HG02870 (cell line): ENCODE data around the gene OTOP2.

Experiments
- ATAC-seq: cut with Tn5 transposase; IDR thresholded peaks from one replicate; pipeline ENCODE4 v1.9.1; 2021; ENCODE audit warnings: mild to moderate bottlenecking, moderate library complexity; ENCODE audit not compliant: unreplicated experiment

Gene OTOP2

GRCh38 chr17:74950207-74950606 is 26.1 kb downstream of the OTOP2 start:
- ATAC-seq, result no peak

GRCh38 chr17:74951065-74951464 is 27.0 kb downstream of the OTOP2 start:
- ATAC-seq, result no peak

- ATAC-seq, result no peak
Observed at GRCh38 chr17:74951680-74952421, 27.8 kb downstream of the OTOP2 start.

GRCh38 chr17:74952431-74953133 is 28.5 kb downstream of the OTOP2 start:
- ATAC-seq, result no peak

GRCh38 chr17:74953134-74953687 is 29.1 kb downstream of the OTOP2 start:
- no peak for ATAC-seq

GRCh38 chr17:74954115-74954514 is 30.0 kb downstream of the OTOP2 start:
- ATAC-seq, result no peak

- no peak for ATAC-seq
Observed at GRCh38 chr17:74954665-74955421, 30.8 kb downstream of the OTOP2 start.

- no peak for ATAC-seq
Observed at GRCh38 chr17:74956093-74956492, 32.0 kb downstream of the OTOP2 start.

- ATAC-seq, result no peak
Observed at GRCh38 chr17:74957935-74958740, 34.1 kb downstream of the OTOP2 start.

- no peak for ATAC-seq
Observed at GRCh38 chr17:74959826-74960515, 35.9 kb downstream of the OTOP2 start.

- no peak for ATAC-seq
Observed at GRCh38 chr17:74960570-74961342, 36.7 kb downstream of the OTOP2 start.

- no peak for ATAC-seq
Observed at GRCh38 chr17:74961657-74962350, 37.7 kb downstream of the OTOP2 start.

- ATAC-seq, result no peak
Observed at GRCh38 chr17:74962622-74963394, 38.7 kb downstream of the OTOP2 start.

GRCh38 chr17:74963656-74964055 is 39.6 kb downstream of the OTOP2 start:
- ATAC-seq, result no peak

- ATAC-seq, result no peak
Observed at GRCh38 chr17:74964246-74964761, 40.2 kb downstream of the OTOP2 start.

- no peak for ATAC-seq
Observed at GRCh38 chr17:74964988-74965622, 41.0 kb downstream of the OTOP2 start.

GRCh38 chr17:74968361-74968780 is 44.3 kb downstream of the OTOP2 start:
- no peak for ATAC-seq
